ENCODE results near the gene EXOC5. TPM values are rescaled to one million over a fixed set of nuclear protein-coding genes. Genes with fewer than 3 reads are reported as not detected.
"Not testable (repeated sequence)": the region's sequence is repeated elsewhere in the genome, so short reads cannot be mapped to it uniquely, and the experiment has no call there.

EXOC5 gene
- total RNA-seq, 5 donors from 2014 or later (not counting 1 experiment from before 2014, with no cell fraction given), result 28.3 to 45.1 (median 36.3) TPM

DNA sequence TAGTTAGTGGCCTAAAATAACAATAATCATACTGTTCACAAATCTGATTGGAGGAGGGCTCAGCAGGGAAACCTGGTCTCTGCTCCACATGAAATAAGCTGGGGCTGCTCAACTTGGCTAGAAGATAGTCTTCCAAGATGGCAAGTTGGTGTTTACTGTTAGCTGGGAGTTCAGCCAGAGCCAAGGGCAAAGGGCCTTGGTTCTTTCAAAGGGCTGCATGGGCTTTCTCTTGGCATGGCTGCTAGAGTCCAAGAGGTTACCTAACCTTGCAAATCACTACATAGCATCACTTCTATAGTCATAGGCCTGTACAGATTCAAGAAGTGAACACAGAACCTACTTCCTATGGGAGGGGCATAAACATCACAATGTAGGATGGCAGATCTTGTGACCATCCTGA is 7.1 kb downstream of the EXOC5 start:
- no peak overlapping the region for H3K4me3 Mint-ChIP-seq
- H3K4me3 ChIP-seq (ENCODE audit: control insufficient read depth in 1 of 2, extremely low read depth in 1 of 2, low read length in 1 of 2), result no peak overlapping the region
- no peak for DNase-seq
- no peaks in the 10 kb centered on the region for H3K27me3 Mint-ChIP-seq
- H3K27me3 ChIP-seq (replicated peaks in 1 of 2; ENCODE audit: control insufficient read depth in 2 of 2, extremely low read depth in 1 of 2, insufficient read depth in 2 of 2, low read length in 1 of 2), result no peaks in the 10 kb centered on the region
- H3K9me3 ChIP-seq, result no peaks in the 10 kb centered on the region
- H3K27ac Mint-ChIP-seq, result no peak overlapping the region
- ChIA-PET POLR2A (no interaction called here), CTCF (no interaction called here)
- H3K4me1 ChIP-seq (ENCODE audit: control insufficient read depth in 1 of 2, extremely low read depth in 1 of 2, insufficient read depth in 2 of 2, low read length in 2 of 2), result peaks cover 0 to 3% of the 10 kb centered on the region in 2 experiments
- peaks cover 32% of the 10 kb centered on the region for H3K36me3 Mint-ChIP-seq
- no peak for ATAC-seq (replicated peaks in 1 of 4)
- no peak overlapping the region for H3K27ac ChIP-seq (ENCODE audit: low read length)
- H3K4me1 Mint-ChIP-seq, result peaks cover 47 to 57% (median 55%) of the 10 kb centered on the region in 3 donors
- H3K36me3 ChIP-seq (ENCODE audit: control insufficient read depth in 2 of 2, extremely low read depth in 1 of 2, insufficient read depth in 1 of 2, low read length in 1 of 2), result no peaks in the 10 kb centered on the region
- no peaks in the 10 kb centered on the region for H3K9me3 Mint-ChIP-seq

DNA sequence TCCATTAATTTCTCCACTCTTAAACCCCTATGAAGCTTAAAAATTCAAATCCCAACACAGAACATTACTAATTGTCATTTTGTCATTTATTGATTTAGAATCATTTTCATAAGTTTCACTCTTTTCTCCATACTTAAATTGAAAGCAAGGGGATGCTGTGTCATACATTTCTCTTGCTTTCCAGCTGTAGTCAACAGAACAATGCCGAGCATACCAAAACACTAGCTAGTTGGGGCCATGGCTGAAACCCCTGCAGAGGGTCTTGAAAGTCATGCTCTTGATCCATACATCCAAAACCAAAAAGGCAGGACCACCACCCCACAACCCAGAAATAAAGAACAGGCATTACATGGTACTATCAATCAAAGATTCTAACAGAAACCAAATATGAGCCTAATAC is 9.0 kb downstream of the EXOC5 start:
- POLR2A ChIA-PET, result no interaction called here
- H3K9me3 ChIP-seq, result no peaks in the 10 kb centered on the region
- DNase-seq, result no peak
- no peaks in the 10 kb centered on the region for H3K27me3 ChIP-seq (replicated peaks in 1 of 2; ENCODE audit: control insufficient read depth in 2 of 2, extremely low read depth in 1 of 2, insufficient read depth in 2 of 2, low read length in 1 of 2)
- no peaks in the 10 kb centered on the region for H3K4me1 ChIP-seq (ENCODE audit: control insufficient read depth in 1 of 2, extremely low read depth in 1 of 2, insufficient read depth in 2 of 2, low read length in 2 of 2)
- no peak overlapping the region for H3K27ac ChIP-seq (ENCODE audit: low read length)
- no peak for ATAC-seq (replicated peaks in 1 of 4)
- Mint-ChIP-seq H3K27me3 (no peaks in the 10 kb centered on the region), H3K9me3 (no peaks in the 10 kb centered on the region), H3K4me1 (peaks cover 41 to 58% (median 54%) of the 10 kb centered on the region in 3 donors), H3K27ac (no peak overlapping the region), H3K36me3 (peaks cover 40% of the 10 kb centered on the region), H3K4me3 (no peak overlapping the region)
- CTCF ChIA-PET, result interaction anchor here in 1 of 2 donors (1.3 kb wide), 1 partner anchor 10 kb away, joined by 4 read pairs; no protein-coding TSS in a partner anchor
- WGBS (ENCODE audit: insufficient coverage), result 100% methylated on average over 1 of the region's 1 CpG
- H3K4me3 ChIP-seq (ENCODE audit: control insufficient read depth in 1 of 2, extremely low read depth in 1 of 2, low read length in 1 of 2), result no peak overlapping the region
- H3K36me3 ChIP-seq (ENCODE audit: control insufficient read depth in 2 of 2, extremely low read depth in 1 of 2, insufficient read depth in 1 of 2, low read length in 1 of 2), result no peaks in the 10 kb centered on the region

DNA sequence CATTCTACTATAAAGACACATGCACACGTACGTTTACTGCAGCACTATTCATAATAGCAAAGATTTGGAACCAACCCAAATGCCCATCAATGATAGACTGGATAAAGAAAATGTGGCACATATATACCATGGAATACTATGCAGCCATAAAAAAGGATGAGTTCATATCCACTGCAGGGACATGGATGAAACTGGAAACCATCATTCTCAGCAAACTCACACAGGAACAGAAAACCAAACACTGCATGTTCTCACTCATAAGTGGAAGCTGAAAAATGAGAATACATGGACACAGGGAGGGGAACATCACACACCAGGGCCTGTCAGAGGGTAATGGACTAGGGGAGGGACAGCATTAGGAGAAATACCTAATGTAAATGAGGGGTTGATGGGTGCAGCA is 10.5 kb downstream of the EXOC5 start:
- H3K9me3 Mint-ChIP-seq; H3K4me1 ChIP-seq (ENCODE audit: control insufficient read depth in 1 of 2, extremely low read depth in 1 of 2, insufficient read depth in 2 of 2, low read length in 2 of 2); H3K27me3 Mint-ChIP-seq; H3K27me3 ChIP-seq (replicated peaks in 1 of 2; ENCODE audit: control insufficient read depth in 2 of 2, extremely low read depth in 1 of 2, insufficient read depth in 2 of 2, low read length in 1 of 2); H3K27ac ChIP-seq (ENCODE audit: low read length); DNase-seq; H3K4me3 ChIP-seq (ENCODE audit: control insufficient read depth in 1 of 2, extremely low read depth in 1 of 2, low read length in 1 of 2); H3K9me3 ChIP-seq; ATAC-seq (replicated peaks in 1 of 4); CTCF ChIA-PET; H3K27ac Mint-ChIP-seq; POLR2A ChIA-PET; H3K4me3 Mint-ChIP-seq; H3K36me3 ChIP-seq (ENCODE audit: control insufficient read depth in 2 of 2, extremely low read depth in 1 of 2, insufficient read depth in 1 of 2, low read length in 1 of 2): not testable (repeated sequence)
- peaks cover 45% of the 10 kb centered on the region for H3K36me3 Mint-ChIP-seq
- no CpG with 5 or more reads among the region's 2 CpGs for WGBS (ENCODE audit: insufficient coverage)
- peaks cover 44 to 62% (median 62%) of the 10 kb centered on the region in 3 donors for H3K4me1 Mint-ChIP-seq

DNA sequence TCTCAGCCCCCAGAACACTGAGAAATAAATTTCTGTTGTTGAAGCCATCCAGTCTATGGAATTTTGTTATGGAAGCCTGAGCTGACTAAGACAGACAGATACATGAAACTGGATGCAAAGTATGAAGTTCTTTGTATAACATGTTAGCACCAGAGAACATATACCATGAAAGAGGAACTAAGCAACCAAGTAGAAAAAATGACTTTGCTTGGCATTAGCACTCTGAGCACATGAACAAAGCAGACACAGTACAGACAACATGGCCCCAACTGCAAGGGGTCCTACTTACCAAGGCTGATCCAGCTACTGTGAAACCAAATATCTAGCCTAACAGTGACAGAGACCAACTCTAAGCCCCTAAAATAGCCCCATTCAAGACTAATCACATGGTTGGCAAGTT is 13.8 kb downstream of the EXOC5 start:
- CTCF ChIA-PET, result no interaction called here
- Histone ChIP-seq H3K9me3 (no peaks in the 10 kb centered on the region), H3K4me1 (ENCODE audit: control insufficient read depth in 1 of 2, extremely low read depth in 1 of 2, insufficient read depth in 2 of 2, low read length in 2 of 2) (no peaks in the 10 kb centered on the region), H3K27ac (ENCODE audit: low read length) (no peak overlapping the region), H3K4me3 (ENCODE audit: control insufficient read depth in 1 of 2, extremely low read depth in 1 of 2, low read length in 1 of 2) (no peak overlapping the region), H3K36me3 (ENCODE audit: control insufficient read depth in 2 of 2, extremely low read depth in 1 of 2, insufficient read depth in 1 of 2, low read length in 1 of 2) (no peaks in the 10 kb centered on the region), H3K27me3 (replicated peaks in 1 of 2; ENCODE audit: control insufficient read depth in 2 of 2, extremely low read depth in 1 of 2, insufficient read depth in 2 of 2, low read length in 1 of 2) (no peaks in the 10 kb centered on the region)
- H3K27ac Mint-ChIP-seq, result no peak overlapping the region
- no peak for ATAC-seq (replicated peaks in 1 of 4)
- H3K9me3 Mint-ChIP-seq, result peaks cover 0 to 3% (median 0%) of the 10 kb centered on the region in 3 donors
- peaks cover 57 to 73% (median 72%) of the 10 kb centered on the region in 3 donors for H3K4me1 Mint-ChIP-seq
- no peak overlapping the region for H3K4me3 Mint-ChIP-seq
- H3K36me3 Mint-ChIP-seq, result peaks cover 54% of the 10 kb centered on the region
- no peak for DNase-seq
- no peaks in the 10 kb centered on the region for H3K27me3 Mint-ChIP-seq
- POLR2A ChIA-PET, result no interaction called here

DNA sequence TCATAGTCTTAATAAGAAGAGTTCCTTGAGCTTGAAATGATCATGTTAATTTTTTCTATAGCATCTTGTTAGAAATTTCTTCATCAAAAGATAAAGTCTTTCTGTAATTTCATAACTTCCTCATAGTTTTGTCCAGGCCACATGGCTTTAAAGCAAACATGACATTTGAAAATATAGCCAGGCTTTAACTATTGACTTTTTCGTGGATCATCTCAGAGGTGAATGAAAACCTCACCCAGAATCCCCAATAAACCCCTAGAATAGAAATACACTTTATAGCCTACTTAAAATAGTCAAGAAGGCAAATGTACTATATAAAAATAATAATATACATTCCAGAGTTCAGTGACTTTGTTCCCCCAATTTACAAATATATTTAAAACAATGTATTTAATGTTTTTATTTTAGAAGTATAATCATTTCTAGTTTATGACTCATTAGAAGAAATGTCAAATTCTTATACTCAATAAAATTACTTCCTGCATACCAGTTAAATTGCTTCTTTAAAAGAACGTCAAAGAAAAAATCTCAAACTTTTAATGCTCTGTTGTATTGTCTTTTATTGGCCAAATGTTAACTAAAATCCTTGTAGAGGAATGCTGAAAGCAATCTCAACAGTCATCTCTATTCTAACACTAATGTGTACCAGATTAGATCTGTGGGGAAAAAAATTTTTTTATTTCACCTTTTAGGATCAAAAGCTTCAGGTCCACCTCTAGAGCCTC is 21.6 kb downstream of the EXOC5 start:
- H3K36me3 Mint-ChIP-seq, result peaks cover 18% of the 10 kb centered on the region
- peaks cover 20 to 26% (median 23%) of the 10 kb centered on the region in 3 donors for H3K4me1 Mint-ChIP-seq
- CTCF ChIA-PET, result interaction anchor here in 1 of 2 donors (0.6 kb wide), 1 partner anchor 1063 kb away, joined by 3 read pairs; no protein-coding TSS in a partner anchor

DNA sequence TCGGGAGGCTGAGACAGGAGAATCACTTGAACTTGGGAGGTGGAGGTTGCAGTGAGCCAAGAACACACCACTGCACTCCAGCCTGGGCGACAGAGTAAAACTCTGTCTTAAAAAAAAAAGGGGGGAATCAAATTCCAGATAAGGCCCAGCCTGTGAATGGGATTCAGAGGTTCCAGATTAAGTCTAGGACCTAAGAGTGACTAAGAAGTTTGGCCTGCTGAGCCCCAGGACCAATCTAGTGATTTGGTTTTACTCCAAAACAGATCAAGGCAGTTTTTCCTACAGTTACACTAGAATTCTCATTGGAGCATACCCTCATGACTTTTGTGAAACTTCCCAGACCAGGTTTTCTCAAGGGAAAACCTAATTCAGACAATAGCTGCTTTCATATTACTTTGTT is 22.8 kb downstream of the EXOC5 start:
- H3K4me1 Mint-ChIP-seq, result peaks cover 11 to 14% (median 13%) of the 10 kb centered on the region in 3 donors
- Histone ChIP-seq H3K36me3 (ENCODE audit: control insufficient read depth in 2 of 2, extremely low read depth in 1 of 2, insufficient read depth in 1 of 2, low read length in 1 of 2) (peaks cover 2 to 16% of the 10 kb centered on the region in 2 donors), H3K27me3 (replicated peaks in 1 of 2; ENCODE audit: control insufficient read depth in 2 of 2, extremely low read depth in 1 of 2, insufficient read depth in 2 of 2, low read length in 1 of 2) (no peaks in the 10 kb centered on the region), H3K9me3 (no peaks in the 10 kb centered on the region), H3K27ac (ENCODE audit: low read length) (no peak overlapping the region), H3K4me1 (ENCODE audit: control insufficient read depth in 1 of 2, extremely low read depth in 1 of 2, insufficient read depth in 2 of 2, low read length in 2 of 2) (no peaks in the 10 kb centered on the region), H3K4me3 (ENCODE audit: control insufficient read depth in 1 of 2, extremely low read depth in 1 of 2, low read length in 1 of 2) (no peak overlapping the region)
- ATAC-seq (replicated peaks in 1 of 4) (no peak), DNase-seq (no peak)
- no peak overlapping the region for H3K27ac Mint-ChIP-seq
- WGBS (ENCODE audit: insufficient coverage), result 94% methylated on average over 2 of the region's 2 CpGs
- H3K27me3 Mint-ChIP-seq, result no peaks in the 10 kb centered on the region
- no peaks in the 10 kb centered on the region for H3K9me3 Mint-ChIP-seq
- CTCF ChIA-PET, result no interaction called here
- POLR2A ChIA-PET, result no interaction called here
- no peak overlapping the region for H3K4me3 Mint-ChIP-seq
- H3K36me3 Mint-ChIP-seq, result peaks cover 20% of the 10 kb centered on the region

More for the DNA sequence above, 21.6 kb downstream of the EXOC5 start:
- Histone ChIP-seq H3K36me3 (ENCODE audit: control insufficient read depth in 2 of 2, extremely low read depth in 1 of 2, insufficient read depth in 1 of 2, low read length in 1 of 2) (peaks cover 0 to 13% of the 10 kb centered on the region in 2 donors), H3K27me3 (replicated peaks in 1 of 2; ENCODE audit: control insufficient read depth in 2 of 2, extremely low read depth in 1 of 2, insufficient read depth in 2 of 2, low read length in 1 of 2) (no peaks in the 10 kb centered on the region), H3K9me3 (no peaks in the 10 kb centered on the region), H3K27ac (ENCODE audit: low read length) (no peak overlapping the region), H3K4me1 (ENCODE audit: control insufficient read depth in 1 of 2, extremely low read depth in 1 of 2, insufficient read depth in 2 of 2, low read length in 2 of 2) (no peaks in the 10 kb centered on the region), H3K4me3 (ENCODE audit: control insufficient read depth in 1 of 2, extremely low read depth in 1 of 2, low read length in 1 of 2) (no peak overlapping the region)
- Mint-ChIP-seq H3K27me3 (no peaks in the 10 kb centered on the region), H3K4me3 (no peak overlapping the region), H3K9me3 (no peaks in the 10 kb centered on the region), H3K27ac (no peak overlapping the region)
- WGBS (ENCODE audit: insufficient coverage), result no CpG with 5 or more reads among the region's 2 CpGs
- DNase-seq, result no peak
- POLR2A ChIA-PET, result interaction anchor here in 1 of 2 donors (0.6 kb wide), 1 partner anchor 12 kb away, joined by 4 read pairs; no protein-coding TSS in a partner anchor
- ATAC-seq (replicated peaks in 1 of 4), result no peak

Data from T-cell (primary cell).